GM12891 (cell line): ENCODE data around the gene PKP1.

Source experiments
- POLR2A ChIP-seq: IDR thresholded peaks from 2 replicates; pipeline ENCODE4 v1.6.1; 2011; ENCODE audit warnings: low read depth, low read length, control low read depth
- POLR2AphosphoS5 ChIP-seq: IDR thresholded peaks from 2 replicates; pipeline ENCODE4 v1.6.1; 2011; ENCODE audit warnings: low read depth, low read length, control low read depth
- POU2F2 ChIP-seq: IDR thresholded peaks from 2 replicates; pipeline ENCODE4 v1.6.1; 2011; ENCODE audit warnings: low read depth, mild to moderate bottlenecking, control low read depth, low read length, moderate library complexity
- SPI1 ChIP-seq: IDR thresholded peaks from 2 replicates; pipeline ENCODE4 v1.6.1; 2011; ENCODE audit warnings: low read depth, low read length, control low read depth
- TAF1 ChIP-seq: IDR thresholded peaks from 2 replicates; pipeline ENCODE4 v1.6.1; 2011; ENCODE audit warnings: low read depth, low read length, control low read depth

GRCh38 chr1:201264554-201264953, 18.8 kb upstream of the PKP1 start:
- TF ChIP-seq POLR2A = no peak
- TF ChIP-seq SPI1 = no peak
- no peak for TF ChIP-seq TAF1
- TF ChIP-seq POLR2AphosphoS5 = no peak
- TF ChIP-seq POU2F2 = no peak
